Spinal cord (tissue), 10 donors: ENCODE data around the gene SORBS1. TPM values are rescaled to one million over a fixed set of nuclear protein-coding genes. Genes with fewer than 3 reads are reported as not detected.

ENCODE experiments used
- DNase-seq, 6 donors: peaks; one replicate each; pipeline versions ENCODE4 v3.0.0 to v3.0.0-alpha.2; 2013 to 2015; ENCODE audit warnings: low spot score in 6 of 6, low read depth in 4 of 6
- H3K27ac ChIP-seq: one replicate; pipeline ENCODE4 v1.5.1; 2013; ENCODE audit warnings: low read depth, low read length, control low read depth
- H3K27me3 ChIP-seq: one replicate; pipeline ENCODE4 v1.6.1; 2013; ENCODE audit warnings: low read length; ENCODE audit not compliant: control insufficient read depth, insufficient read depth
- H3K36me3 ChIP-seq: one replicate; pipeline ENCODE4 v1.6.1; 2013; ENCODE audit warnings: low read length; ENCODE audit not compliant: control insufficient read depth, insufficient read depth
- H3K4me1 ChIP-seq: one replicate; pipeline ENCODE4 v1.6.1; 2013; ENCODE audit warnings: low read length; ENCODE audit not compliant: control insufficient read depth, insufficient read depth
- H3K4me3 ChIP-seq: one replicate; pipeline ENCODE4 v1.5.1; 2013; ENCODE audit warnings: low read depth, low read length, control low read depth
- H3K9me3 ChIP-seq: one replicate; pipeline ENCODE4 v1.6.1; 2013; ENCODE audit warnings: low read length; ENCODE audit not compliant: control insufficient read depth, insufficient read depth
- whole genome bisulfite sequencing: methylation state at CpG from one replicate; pipeline ENCODE4 v1.1.5; 2013; ENCODE audit warnings: missing lambda C conversion rate; ENCODE audit not compliant: insufficient coverage; 5-methylcytosine and 5-hydroxymethylcytosine counted together
- polyA plus RNA-seq, 2 donors: library from polyadenylated mRNA; unstranded; fragments of 120-200 nt; gene quantifications; one replicate each; pipeline ENCODE4 v1.2.1, GENCODE V29; 2013; ENCODE audit not compliant: insufficient read length in 2 of 2
- total RNA-seq, 2 donors: library from RNA; depleted of rRNA in 1 of 2; stranded (reverse); fragments of 120-200 nt in 1 of 2; fragments of >200 nt in 1 of 2; gene quantifications; one replicate each; pipeline versions ENCODE4 v1.2.3 to v1.2.4, GENCODE V29; 2013 to 2014
- donor health status: healthy.

Gene SORBS1
- total and polyA plus RNA-seq, 4 donors, result 95.1 to 129 (median 100.0) TPM

DNA sequence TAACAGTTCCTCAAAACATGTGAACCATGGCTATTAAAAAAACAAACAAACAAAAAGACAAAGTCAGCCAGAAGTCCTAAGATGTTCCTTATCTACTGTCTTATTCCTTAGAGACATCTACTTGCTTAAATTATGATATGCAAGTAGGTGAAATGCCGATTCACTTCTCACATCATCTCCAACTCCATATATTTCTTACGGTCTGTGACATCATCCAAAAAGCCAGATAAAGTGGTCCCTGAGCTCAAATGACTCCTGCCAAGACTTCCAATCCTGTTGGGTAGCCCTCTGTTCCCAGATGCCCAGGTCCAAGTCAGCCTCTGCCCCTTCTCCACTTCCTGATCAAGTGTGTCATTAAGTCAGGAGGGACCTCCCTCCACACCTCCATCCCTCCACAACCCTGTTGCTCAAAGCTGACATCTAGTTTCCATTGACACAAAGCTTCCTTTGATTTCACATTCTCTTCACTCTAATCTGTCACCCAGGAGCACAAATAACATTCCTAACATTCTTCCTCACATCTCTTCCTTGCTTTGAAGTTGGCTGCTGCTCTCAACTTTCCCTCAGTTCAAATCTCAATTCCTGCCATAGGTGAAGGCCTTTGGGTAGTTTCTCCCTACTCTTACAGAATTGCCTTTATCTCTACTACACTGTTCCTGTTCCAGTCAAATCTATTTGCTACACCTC, 214.3 kb downstream of the SORBS1 start:
- no peak for DNase-seq
- Histone ChIP-seq H3K36me3 (peaks cover 24% of the 10 kb centered on the region), H3K27ac (no peak overlapping the region), H3K27me3 (no peaks in the 10 kb centered on the region), H3K9me3 (no peaks in the 10 kb centered on the region), H3K4me1 (no peaks in the 10 kb centered on the region), H3K4me3 (no peak overlapping the region)
- no CpG with 5 or more reads among the region's 2 CpGs for WGBS

DNA sequence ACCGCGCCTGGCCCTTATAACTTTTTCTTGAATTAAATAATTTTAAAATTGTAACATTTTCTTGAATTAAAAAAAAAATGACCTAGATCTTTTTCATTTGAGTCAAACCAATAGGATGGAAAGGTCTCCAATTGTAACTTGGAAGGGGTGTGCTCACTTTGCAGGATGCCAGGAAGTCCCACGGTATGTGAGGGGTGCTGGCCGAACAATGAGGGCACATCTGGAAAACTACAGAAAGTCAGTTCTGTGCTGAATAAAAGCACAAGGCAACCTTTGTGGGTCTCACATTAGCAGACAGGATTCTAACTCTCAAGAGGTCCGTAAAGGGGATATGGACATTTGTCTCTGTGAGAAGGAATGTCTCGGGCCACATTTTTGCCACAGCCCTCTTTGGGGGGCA, 217.6 kb downstream of the SORBS1 start:
- DNase-seq, result no peak
- no peaks in the 10 kb centered on the region for H3K4me1 ChIP-seq
- 61% methylated on average over 2 of the region's 6 CpGs for WGBS
- H3K27ac ChIP-seq, result no peak overlapping the region
- no peak overlapping the region for H3K4me3 ChIP-seq
- no peaks in the 10 kb centered on the region for H3K27me3 ChIP-seq
- H3K9me3 ChIP-seq, result no peaks in the 10 kb centered on the region
- H3K36me3 ChIP-seq, result peaks cover 18% of the 10 kb centered on the region

DNA sequence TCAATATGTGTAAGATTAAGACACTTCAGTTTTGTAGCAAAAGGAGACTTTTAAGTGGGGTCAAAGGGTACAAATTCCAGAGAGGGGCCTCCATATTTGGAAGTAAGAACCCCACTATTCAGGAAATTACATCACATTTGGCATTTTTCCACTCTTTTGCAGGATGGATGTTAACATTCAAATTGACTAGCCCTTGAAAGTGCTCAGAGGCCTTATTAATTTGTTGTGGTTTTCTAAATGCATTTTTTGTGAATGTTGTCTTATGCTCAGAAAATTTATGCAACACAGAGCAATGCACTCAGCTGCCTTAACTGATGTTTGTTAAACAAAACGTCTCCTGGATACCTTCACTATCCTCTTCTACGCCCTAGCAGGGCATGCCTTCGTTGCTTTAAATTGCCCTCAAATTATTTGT, 219.4 kb downstream of the SORBS1 start:
- Histone ChIP-seq H3K36me3 (peaks cover 30% of the 10 kb centered on the region), H3K27ac (no peak overlapping the region), H3K4me1 (no peaks in the 10 kb centered on the region), H3K9me3 (no peaks in the 10 kb centered on the region), H3K27me3 (no peaks in the 10 kb centered on the region), H3K4me3 (no peak overlapping the region)
- no peak for DNase-seq
- whole genome bisulfite sequencing, result no CpG with 5 or more reads among the region's 3 CpGs

DNA sequence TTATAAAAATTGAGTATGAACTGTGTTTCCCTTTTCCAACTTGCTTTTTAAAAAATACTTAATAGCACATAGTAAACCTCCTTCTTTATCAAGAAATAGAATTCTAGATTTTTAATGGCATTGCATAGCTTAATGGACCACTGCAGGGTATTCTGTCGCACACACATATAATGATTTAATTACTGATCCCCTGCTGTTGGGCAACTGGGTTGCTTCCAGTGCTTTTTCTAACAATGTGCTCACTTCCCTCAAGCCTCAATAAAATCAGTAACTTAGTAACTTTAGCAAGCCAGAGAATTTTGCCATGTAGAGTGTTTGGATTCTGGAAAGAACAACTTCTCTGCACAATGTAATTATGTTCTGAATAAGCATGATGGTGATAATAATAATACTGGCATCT, 221.3 kb downstream of the SORBS1 start:
- no peaks in the 10 kb centered on the region for H3K4me1 ChIP-seq
- H3K27ac ChIP-seq, result no peak overlapping the region

DNA sequence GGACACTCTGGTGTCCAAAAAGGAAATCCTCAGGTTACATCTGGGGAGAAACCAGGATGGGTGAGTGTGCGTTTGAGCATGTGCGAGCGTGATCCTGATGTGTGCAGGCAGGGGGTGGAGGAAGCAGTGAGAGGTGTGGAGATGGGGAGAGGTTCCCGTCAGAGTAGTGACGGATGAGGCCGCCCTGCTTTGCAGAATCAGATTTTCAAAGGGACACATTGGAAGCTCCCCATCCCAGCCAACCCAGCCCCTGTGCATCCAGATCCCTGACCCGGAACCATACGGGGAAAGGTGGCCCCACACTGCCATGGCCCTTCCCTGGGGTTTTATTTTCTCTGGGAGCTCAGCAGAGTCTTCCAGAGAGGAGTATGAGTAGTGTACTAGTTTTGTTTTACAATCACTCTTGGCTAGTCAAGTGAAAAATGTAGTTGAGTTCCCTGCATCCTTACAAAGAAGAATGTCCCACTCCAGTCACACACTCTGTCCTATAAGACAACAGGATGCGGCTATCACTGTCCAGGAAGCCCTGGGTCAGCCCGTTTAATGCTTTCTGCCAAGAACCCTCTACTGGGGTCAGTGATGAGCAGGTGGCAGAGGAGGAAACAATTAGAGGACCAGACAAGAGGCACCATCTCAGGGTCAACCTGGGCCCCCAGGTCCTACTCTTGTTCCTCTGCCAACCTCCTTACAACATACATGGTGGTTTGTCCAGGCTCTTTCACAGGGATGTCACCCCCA, 223.6 kb downstream of the SORBS1 start:
- H3K36me3 ChIP-seq, result peaks cover 48% of the 10 kb centered on the region
- DNase-seq, result no peak
- no peaks in the 10 kb centered on the region for H3K9me3 ChIP-seq
- no peaks in the 10 kb centered on the region for H3K4me1 ChIP-seq
- no peak overlapping the region for H3K4me3 ChIP-seq
- no peak overlapping the region for H3K27ac ChIP-seq
- 87% methylated on average over 5 of the region's 10 CpGs for WGBS
- no peaks in the 10 kb centered on the region for H3K27me3 ChIP-seq

More for the DNA sequence above, 221.3 kb downstream of the SORBS1 start:
- no peaks in the 10 kb centered on the region for H3K9me3 ChIP-seq
- peak in 1 of 6 donors; percentile 28 for DNase-seq
- H3K4me3 ChIP-seq, result no peak overlapping the region
- WGBS, result no CpG with 5 or more reads among the region's 1 CpG
- H3K27me3 ChIP-seq, result no peaks in the 10 kb centered on the region
- H3K36me3 ChIP-seq, result peaks cover 42% of the 10 kb centered on the region

DNA sequence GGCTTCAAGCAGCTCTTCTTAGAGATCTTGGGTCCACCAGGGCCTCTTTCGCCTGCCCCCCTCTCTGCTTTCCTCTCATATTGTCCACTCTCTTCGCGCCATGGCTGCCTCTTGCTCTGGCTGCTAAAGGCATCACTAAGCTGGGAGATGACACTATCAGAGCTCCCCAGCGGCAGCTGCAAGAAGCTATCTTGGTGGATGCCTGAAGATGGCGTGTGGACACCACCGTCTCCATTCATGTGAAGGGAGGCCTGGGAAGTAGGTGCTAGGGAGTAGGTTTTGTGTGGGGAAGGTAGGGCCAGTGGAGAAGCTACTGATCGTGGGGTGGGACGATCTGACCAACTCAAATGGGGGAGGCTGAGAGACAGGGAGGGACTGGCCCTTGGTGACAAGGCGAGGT, 224.5 kb downstream of the SORBS1 start:
- WGBS, result 98% methylated on average over 8 of the region's 9 CpGs
- Histone ChIP-seq H3K4me1 (no peaks in the 10 kb centered on the region), H3K9me3 (no peaks in the 10 kb centered on the region), H3K4me3 (no peak overlapping the region), H3K27me3 (no peaks in the 10 kb centered on the region), H3K36me3 (peaks cover 53% of the 10 kb centered on the region), H3K27ac (no peak overlapping the region)
- no peak for DNase-seq

DNA sequence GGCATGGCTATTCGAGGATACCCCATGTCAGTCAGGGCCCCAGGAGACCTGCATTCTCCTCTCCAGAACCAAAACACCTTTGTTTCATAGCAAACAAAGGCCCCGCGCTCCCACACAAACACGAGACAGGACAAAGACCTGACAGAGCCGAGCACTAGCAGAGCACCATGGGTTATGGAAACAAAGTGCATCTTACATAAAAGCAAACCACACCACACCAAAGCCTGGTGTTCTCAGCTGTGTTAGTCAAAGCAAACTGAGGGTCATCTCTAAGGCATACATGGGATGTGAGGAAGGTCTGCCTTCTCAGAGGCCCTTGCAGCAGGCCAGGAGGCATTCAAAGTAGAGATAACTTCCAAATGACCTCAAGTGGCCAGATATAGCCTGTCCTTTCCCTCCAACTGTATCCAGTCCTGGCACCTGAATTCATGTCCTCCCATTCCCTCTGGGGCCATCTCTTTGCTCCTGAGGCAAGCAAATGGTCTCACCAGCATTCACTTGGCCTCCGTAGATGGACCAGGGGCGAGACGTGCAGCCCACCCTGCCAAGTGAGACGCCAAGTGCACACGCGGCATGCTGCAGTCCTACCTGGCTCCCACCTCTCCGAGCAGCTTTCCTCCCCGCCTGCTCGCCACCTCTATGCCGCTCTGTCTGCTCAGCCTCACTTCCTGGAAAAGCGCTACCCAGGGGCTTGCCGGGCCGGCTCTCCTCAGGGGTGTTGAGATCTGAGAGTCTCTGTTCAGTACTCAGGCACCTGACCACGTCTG, 225.1 kb downstream of the SORBS1 start:
- H3K36me3 ChIP-seq, result peaks cover 50% of the 10 kb centered on the region
- no peaks in the 10 kb centered on the region for H3K27me3 ChIP-seq
- H3K27ac ChIP-seq, result no peak overlapping the region
- WGBS, result 89% methylated on average over 18 of the region's 19 CpGs
- no peaks in the 10 kb centered on the region for H3K9me3 ChIP-seq
- no peak for DNase-seq
- H3K4me3 ChIP-seq, result no peak overlapping the region
- no peaks in the 10 kb centered on the region for H3K4me1 ChIP-seq

DNA sequence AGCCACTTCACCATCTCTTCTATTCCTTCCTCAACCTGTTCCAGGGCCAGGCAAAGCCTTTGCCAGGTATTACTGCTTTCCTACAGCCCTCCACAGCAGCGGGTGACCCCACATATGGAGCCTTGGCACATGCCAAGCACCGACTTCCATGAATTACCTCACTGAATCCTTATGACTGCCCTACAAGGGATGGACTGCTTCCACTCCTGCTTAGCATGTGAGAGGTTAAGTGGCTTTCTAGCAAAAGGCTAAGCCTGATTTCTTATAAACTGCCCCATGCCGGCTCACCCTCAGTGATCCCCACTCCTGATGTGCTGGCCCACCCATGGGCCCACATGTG, 226.4 kb downstream of the SORBS1 start:
- 93% methylated on average over 3 of the region's 3 CpGs for WGBS
- Histone ChIP-seq H3K36me3 (peaks cover 43% of the 10 kb centered on the region), H3K27me3 (no peaks in the 10 kb centered on the region), H3K4me1 (no peaks in the 10 kb centered on the region), H3K27ac (no peak overlapping the region), H3K9me3 (no peaks in the 10 kb centered on the region), H3K4me3 (no peak overlapping the region)
- DNase-seq, result no peak

DNA sequence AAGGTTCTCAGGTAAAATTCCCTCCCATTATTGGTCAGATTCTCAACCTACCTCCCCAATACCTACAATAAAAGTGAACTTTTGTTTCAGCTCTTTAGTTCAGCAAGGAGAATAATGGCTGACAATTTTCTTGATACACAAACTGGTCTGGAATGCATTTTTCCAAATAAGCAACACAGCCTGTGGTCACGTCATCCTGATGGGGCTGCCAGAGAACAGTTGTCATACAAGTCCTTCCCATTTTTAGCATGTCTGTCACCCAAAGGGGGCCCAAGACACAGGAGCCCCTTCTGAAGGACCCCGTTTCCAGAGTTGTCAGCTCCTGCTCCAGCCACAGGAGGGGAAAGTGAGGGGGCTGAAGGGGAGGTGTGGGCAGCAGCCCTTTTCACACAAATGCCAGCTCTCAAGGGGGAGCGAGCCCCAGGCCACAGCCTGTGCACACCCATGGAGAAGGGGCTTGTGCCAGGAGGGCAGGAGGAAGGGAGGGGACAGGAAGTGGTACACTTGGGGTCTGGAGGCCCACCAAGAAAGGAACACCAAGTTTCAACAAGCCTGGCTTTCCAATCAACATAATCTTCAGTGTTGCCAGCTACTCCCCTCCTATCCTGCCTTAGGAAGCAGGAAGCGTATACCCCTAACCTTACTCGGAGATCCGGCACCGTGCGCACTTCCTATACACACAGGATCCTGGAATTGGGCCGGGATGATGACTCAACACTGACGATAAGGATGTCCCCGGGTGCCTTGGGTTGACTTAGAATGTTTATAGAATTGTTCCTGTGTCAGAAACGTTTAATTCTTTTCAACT, 227.0 kb downstream of the SORBS1 start:
- 100% methylated on average over 1 of the region's 12 CpGs for WGBS
- peaks cover 43% of the 10 kb centered on the region for H3K36me3 ChIP-seq
- no peaks in the 10 kb centered on the region for H3K4me1 ChIP-seq
- DNase-seq, result no peak
- H3K9me3 ChIP-seq, result no peaks in the 10 kb centered on the region
- H3K27me3 ChIP-seq, result no peaks in the 10 kb centered on the region
- no peak overlapping the region for H3K4me3 ChIP-seq
- no peak overlapping the region for H3K27ac ChIP-seq
